ENCODE data around the gene POLK.
"Not testable (repeated sequence)": the region's sequence is repeated elsewhere in the genome, so short reads cannot be mapped to it uniquely, and the experiment has no call there.

The POLK gene

DNA sequence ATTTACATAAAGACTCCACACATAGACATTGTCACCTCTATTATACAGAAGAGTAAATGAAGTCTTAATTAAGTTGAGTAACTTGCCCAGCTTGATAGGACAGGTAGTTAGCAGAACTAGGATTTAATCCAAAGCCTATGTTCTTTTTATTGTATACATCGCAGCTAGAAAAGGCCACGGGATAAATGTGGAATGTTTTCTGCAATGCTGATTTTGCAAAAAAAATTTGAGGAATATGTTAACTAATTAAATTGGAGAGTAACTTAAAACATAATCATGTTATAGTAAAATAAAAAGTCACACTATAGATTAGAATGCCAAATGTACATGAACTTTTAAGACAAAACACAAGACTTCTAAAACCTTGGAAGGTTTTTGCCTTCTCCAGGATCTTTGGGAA, 41.1 kb downstream of the POLK start:
- DNase-seq: no peak

DNA sequence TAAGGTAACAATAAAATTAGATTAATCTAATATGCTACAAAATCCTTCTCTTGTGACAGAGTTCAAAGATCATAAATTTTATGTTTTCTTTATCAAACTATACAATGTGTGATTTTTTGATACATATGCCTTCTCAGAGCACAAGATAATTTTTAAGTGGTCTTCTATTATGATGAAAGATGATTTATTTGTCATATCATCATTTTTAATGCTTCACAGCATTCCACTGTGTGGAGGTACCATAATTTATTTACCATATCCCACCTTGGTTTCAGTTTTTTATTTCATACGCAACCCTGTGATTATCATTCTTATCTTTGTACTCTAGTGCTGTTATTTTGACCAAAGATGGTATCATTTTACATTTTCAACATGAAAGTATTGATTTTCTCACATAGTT, 41.7 kb downstream of the POLK start:
- no peak for DNase-seq

DNA sequence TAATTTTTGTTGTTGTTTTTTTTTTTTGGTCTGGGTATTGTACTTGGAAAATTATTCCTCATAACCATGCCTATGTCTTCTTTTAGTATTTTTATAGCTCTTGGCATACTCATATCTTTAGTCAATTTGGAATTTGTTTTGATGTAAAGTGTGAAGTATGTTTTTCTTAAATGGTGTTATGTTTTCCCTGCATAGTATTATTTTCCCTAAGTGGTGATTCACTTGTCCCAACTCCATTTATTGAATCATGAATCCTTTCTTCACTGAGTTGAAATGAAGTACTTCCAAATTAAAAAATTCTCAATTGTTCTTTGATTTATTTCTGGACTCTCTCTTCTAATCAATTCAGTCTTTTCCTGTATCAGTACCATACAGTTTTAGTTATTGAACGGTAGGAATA, 46.5 kb downstream of the POLK start:
- DNase-seq: no peak

DNA sequence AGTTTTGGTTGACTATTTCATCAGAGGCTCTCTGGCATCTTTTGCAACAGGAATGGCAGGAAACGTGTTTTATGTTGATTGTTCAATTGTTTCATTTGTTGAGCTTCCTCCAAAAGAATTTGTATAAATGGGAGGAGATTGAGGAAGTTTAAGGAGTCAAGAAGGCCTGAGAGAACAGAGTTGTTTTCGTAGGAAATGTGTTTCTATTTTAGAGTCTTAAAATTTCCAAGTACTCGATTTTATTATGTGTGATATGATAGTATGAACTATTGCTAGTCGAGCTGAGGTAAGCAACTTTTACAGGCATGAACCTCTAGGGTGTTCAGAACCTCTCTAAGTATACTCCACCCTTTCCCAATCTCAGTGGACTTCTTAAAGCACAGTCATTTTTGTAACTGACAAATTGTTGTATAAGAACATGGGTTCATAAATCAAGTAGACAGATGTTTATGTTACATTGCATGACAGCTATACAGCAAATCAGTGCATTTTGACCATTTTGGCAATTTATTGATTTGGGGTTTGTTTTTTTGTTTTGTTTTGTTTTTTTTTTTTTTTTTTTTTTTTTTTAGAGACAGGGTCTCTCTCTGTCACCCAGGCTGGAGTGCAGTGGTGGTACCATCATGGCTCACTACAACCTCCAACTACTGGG, 47.4 kb downstream of the POLK start:
- no peak for DNase-seq

DNA sequence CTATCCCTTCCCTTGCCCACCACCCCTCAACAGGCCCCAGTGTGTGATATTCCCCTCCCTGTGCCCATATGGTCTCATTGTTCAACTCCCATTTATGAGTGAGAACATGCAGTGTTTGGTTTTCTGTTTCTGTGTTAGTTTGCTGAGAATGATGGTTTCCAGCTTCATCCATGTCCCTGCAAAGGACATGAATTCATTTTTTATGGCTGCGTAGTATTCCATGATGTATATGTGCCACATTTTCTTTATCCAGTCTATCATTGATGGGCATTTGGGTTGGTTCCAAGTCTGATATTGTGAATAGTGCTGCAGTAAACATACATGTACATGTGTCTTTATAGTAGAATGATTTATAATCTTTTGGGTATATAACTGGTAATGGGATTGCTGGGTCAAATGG, 49.0 kb downstream of the POLK start:
- not testable (repeated sequence) for DNase-seq

DNA sequence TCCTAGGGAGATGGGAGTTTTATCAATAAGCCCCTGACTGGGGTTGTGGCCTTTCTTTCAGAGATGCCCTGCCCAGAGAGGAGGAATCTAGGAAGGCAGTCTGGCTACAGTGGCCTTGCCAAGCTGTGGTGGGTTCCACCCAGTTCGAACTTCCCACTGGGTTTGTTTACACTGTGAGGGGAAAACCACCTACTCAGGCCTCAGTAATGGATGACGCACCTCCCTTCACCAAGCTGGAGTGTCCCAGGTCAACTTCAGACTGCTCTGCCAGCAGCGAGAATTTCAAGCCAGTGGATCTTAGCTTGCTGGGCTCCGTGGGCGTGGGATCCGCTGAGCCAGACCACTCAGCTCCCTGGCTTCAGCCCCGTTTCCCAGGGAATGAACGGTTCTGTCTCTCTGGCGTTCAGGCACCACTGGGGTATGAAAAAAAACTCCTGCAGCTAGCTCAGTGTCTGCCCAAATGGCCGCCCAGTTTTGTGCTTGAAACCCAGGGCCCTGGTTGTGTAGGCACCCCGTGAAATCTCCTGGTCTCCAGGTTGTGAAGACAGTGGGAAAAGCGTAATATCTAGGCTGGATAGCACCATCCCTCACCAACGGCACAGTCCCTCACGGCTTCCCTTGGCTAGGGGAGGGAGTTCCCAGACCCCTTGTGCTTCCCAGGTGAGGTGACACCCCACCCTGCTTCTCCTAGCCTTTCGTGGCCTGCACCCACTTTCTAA, 54.5 kb downstream of the POLK start:
- peak in 1 of 2 experiments; percentile 72 for DNase-seq

DNA sequence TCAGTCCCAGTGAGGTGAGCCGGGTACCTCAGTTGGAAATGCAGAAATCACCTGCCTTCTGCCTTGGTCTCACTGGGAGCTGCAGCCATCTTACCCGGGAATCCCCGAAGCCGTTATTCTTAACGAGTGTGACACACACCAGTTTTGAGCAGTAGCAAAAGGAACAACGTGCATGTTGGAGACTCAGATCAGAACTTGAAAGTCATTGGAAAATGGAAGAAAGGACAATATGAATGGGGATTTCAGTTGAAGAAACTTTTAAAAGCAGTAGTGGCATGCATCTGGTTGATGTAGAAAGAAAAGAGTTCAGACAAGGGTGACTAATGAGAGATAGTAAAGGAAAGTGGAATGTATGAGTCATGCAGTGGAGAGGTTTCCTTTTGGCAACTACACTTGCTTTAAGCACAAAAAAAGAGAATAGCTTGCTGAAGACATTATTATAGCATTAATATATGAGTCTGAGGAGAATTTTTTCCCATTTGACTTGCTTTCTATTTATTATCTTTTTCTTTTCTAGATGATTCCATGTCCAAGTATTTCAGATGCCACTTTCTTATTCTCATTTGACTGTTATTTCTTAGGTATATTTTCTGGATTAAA, 55.1 kb downstream of the POLK start:
- peak; percentile 68 to 97 for DNase-seq

DNA sequence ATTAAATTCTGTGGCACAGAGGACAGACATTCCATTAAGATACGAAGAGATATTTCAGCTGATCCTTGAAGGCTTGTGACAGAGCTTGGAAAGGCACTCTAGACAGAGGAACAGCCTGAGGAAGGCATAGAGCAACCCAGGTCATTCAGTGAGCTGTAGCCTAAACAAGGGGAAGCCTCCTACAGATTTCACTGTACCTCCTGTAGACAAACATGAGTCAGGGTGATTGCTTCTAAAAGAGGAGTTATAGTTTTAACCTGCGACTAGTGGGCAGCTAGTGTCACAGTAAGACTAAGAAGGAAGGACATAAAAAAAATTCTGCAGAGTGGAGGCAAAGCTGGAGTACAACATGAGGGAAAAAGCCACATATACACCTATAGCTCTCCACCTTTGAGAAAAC, 56.0 kb downstream of the POLK start:
- peak; percentile 5 to 55 for DNase-seq

DNA sequence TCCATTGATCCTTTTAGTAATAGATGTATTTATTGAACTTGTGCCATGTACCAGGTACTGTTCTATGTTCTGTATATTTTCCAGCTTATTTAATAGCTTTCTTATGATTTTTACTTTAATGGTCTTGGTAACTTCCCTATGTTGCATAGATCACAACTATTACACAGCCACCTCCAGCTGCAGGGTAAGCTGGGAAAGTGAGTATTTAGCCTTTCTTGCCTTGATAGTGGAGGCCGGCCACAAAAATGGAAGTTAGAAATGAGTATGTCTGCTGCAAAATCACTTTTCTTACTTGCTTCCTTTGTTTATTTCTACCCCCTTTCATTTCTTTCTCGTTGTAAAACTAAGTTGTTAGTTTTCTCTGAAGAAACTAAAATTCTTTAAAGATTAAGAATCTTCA, 56.5 kb downstream of the POLK start:
- DNase-seq: no peak

DNA sequence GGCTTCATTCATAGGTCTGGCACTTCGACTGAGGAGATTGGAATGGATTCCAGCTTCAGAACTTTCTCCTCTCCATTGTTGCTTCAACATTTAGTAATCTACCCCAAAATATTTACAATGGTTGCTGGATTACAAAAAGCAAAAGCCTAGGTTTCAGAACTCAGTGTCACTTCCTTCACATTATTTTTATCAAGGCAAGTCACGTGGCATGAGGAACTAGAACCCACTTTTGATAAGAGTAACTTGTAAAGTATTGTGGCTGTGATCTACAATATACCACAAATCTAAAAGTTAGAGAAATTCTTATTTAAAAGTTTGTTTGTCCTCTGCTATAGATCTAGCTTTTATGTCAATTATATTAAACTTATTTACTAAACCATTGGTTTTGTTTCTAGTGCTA, 59.9 kb downstream of the POLK start:
- DNase-seq: no peak

DNA sequence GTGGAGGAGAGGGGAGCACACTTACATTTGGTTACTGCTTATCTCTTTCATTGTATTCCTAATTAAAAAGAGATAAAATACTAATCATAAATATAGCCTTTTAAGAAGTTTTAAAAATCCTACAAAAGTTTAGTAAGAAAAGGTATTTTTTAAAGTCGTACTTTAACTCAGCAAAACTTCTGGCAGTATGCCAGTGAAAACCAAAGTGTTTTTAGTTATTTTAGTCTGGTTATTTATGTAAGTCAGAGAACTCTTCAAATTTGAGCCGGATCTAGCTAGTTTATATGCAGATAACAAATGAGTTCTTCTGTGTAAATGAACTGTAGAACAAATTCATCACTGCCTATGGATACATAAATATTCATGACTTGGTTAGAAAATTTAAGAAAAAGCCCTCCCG, 63.1 kb downstream of the POLK start:
- DNase-seq: no peak

DNA sequence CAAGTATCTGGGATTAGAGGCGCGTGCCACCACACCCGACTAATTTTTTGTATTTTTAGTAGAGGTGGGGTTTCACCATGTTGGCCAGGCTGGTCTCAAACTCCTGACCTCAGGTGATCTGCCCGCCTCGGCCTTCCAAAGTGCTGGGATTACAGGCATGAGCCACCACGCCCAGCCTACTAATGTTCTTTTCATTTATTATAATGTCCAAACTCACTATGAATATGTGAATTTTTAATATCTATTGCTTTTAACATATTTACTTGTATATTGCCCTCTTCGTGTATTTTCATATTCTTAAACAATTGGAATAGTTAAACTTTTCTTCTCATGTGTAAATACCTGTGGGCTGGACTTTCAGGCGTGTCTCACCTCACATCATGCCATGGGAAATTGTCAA, 66.6 kb downstream of the POLK start:
- not testable (repeated sequence) for DNase-seq

DNA sequence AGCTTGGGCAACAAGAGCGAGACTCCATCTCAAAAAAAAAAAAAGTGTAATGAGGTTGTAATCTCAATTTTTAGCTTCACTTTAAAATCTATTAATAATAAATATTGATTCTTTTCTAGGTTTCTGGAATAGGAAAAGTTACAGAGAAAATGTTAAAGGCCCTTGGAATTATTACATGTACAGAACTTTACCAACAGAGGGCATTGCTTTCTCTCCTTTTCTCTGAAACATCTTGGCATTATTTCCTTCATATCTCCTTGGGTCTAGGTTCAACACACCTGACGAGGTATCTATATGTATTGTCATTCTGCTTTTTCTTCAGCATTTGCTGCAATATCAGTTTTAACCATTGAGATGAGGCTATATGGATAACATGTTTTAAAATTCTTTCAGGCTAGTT, 73.0 kb downstream of the POLK start:
- DNase-seq: peak in 1 of 2 experiments; percentile 23

DNA sequence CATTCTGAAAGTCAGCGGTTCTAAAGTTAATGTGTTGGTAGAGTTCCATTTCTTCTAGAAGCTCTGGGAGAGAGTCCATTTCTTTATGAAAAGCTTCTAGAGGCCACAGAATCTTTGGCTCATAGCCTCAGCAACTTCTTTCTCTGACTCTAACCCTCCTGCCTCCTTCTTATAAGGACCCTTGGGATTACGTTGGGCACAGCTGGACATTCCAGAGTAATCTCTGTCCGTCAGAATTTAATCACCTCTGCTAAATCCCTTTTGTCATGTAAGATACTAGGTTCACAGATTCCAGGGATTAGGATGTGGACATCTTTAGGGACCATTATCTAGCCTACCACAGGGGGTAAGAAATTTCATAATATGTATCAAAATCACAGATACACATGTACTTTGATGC, 77.0 kb downstream of the POLK start:
- no peak for DNase-seq

DNA sequence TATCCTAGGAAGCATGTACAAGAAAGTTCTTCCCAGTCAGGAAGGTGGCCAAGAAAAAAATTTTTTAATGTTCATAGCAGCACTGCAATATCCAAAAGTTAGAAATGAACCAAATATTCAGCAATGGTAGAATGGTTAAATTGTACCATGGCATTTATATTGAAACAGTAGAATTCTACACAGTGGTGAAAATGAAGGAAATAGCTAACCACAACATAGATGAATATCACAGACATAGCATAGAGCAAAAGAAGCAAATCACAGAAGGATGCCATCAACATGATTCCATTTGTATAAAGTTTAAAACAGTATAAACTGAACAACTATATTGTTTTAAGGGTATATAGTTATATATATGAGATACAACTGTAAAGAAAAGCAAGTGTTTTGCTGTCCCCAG, 88.8 kb downstream of the POLK start:
- no peak for DNase-seq

DNA sequence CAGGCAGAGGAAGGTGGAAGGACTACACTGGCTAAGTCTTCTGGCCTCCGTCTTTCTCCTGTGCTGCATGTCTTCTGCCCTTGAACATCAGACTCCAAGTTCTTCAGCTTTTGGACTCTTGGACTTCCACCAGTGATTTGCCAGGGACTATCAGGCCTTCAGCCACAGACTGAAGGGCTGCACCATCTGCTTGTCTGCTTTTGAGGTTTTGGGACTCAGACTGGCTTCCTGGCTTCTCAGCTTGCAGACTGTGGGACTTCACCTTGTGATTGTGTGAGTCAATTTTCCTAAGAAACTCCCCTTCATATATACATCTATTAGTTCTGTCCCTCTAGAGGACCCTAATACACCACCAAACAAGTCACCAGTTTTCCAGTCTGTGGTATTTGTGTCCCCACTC, 89.9 kb downstream of the POLK start:
- DNase-seq: no peak

DNA sequence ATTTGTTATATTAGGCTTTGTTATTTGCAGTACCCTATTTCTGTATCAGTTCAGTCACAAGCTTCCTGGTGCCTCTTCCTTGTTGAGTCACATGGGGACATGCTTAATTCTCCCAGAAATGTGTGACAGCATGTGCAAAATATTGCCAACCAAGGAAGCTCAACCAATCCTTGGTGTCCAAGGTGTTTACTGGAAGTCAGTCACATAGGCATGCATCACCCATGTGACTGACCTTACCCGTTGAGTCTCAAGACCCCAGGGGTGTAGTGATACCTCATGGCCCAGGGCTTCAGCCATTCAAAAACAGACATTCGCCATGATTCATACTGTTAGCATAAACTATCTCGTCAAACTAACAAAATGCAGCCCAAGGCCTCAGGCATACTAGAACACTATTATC, 90.3 kb downstream of the POLK start:
- no peak for DNase-seq

DNA sequence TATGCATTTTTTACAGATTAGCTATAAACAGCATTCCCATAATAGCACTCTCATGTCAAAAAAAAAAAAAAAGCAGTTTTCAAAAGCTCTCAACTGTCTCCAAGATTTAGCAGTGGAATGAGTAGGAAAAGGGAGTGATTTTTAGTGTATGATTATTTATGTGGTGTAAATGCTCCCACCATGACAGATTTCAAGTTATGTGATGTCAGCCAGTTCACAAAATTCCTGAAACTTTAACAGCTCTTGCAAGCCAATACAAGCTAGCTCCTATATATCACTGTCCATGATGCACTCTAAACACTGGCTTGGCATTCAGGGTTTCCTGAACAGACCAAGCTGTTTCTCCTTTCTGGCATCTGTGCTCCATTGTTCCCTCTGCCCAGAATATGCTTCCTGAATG, 91.7 kb downstream of the POLK start:
- DNase-seq: no peak

DNA sequence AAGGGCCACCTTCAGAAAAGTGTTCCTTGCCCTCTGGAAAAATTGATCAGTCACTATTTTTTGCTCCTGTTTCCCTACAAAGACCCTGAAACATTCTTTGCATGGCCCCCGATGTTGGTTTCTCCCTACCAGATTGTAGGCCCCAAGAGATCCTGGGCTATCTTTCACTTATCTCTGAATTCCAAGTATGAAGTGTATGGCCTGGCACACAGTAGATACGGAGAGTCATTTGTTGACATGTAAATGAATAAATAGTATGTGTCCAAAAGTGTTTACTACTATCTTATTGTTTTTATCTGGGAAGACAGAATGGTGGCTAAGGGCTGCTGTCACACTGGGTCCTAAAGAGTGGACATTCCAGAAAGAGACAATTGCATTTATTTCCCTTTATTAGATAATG, 92.1 kb downstream of the POLK start:
- DNase-seq: no peak

DNA sequence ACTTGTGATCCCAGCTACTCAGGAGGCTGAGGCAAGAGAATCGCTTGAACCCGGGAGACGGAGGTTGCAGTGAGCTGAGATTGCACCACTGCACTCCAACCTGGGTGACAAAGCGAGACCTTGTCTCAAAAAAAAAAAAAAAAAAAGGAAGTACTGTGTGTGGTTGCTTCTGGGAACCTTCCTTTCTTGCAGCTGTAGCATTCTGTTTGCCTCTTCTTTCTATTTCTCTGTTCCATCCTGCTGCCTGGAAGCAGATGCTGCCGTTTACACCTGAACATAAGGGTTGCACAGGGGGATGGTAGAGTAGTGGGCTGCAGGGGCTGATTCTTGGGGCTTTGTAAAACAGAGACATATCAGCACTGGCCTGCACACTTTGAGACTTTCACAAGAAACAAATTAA, 95.7 kb downstream of the POLK start:
- DNase-seq: not testable (repeated sequence)

DNA sequence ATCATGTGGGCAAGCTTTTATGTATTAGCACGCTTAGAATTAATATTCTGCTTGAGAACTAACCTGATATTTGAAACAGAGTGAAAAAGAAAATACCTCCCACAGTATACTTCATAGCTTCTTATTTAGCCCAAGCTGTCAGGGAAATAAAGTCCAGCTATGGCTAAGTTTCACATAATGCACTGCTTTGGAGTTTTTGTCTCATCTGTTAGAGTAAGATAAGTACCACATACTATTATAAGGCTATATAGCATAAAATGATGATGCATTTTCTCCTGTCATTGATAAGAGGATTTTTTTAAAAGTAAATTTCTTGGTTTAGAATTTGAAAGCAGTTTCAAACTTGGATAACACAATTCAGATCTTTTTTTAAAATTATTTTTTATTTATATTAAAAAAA, 97.2 kb downstream of the POLK start:
- no peak for DNase-seq

DNA sequence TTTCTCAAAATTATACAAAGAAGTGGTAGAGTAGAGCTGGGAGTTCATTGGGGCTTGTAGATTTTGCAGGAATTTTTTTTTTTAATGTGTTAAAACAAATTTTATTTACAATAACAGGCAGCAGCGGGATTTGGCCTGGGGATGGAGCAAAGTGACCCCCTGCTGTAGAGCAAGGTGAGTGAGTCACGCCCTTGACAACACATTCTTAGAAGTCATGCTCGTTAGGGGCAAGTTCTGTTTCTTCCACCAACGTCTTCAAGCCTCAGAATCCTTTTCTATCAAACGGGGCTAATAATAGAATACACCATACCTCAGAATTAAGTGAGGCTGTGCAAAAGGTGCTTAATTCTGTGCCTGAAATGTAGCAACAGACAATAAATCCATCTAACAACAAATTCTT, 98.5 kb downstream of the POLK start:
- no peak for DNase-seq

DNA sequence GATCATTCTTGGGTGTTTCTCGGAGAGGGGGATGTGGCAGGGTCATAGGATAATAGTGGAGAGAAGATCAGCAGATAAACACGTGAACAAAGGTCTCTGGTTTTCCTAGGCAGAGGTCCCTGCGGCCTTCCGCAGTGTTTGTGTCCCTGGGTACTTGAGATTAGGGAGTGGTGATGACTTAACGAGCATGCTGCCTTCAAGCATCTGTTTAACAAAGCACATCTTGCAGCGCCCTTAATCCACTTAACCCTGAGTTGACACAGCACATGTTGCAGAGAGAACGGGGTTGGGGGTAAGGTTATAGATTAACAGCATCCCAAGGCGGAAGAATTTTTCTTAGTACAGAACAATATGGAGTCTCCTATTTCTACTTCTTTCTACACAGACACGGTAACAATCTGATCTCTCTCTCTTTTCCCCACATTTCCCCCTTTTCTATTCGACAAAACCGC, 99.2 kb downstream of the POLK start:
- DNase-seq: not testable (repeated sequence)
